GM18909 (cell line): ENCODE results near the gene IL23R.
A peak's percentile ranks its signal among the peaks of the same experiment; 100 is the strongest.

Experiments used
- ATAC-seq: cut with Tn5 transposase; IDR thresholded peaks from one replicate; pipeline ENCODE4 v1.9.1; 2021; ENCODE audit warnings: mild to moderate bottlenecking; ENCODE audit not compliant: unreplicated experiment, poor library complexity

Gene IL23R

DNA sequence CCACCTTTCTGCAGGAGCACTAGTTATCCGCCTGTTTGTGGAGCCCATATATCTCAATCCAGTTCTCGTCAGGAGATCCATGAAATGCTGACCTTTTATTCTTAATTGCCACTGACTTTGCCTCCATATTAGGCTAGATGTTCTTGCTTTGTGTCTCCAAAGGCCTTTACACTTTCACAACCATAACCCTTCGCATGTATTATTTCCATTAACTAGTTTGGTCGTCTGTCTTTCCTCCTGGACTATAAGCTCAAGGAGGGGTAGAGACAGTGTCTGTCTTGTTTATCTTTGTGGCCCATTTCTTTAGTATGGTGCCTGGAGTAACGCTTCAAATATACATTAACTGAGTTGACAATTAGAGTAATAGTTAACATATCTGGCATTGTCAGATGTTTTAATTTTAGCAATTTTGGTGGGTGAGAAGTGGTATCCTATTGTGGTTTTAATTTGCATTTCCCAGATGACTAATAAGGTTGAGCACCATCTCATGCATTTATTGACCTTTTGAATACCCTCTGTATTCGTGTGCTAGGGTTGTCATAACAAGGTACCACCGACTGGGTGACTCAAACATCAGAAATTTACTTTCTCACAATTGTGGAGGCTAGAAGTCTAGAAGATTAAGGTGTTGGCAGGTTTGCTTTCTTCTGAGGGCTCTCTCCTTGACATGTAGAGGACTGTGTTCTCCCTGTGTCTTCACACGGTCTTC is 119.7 kb downstream of the IL23R start:
- ATAC-seq = peak; percentile 94

DNA sequence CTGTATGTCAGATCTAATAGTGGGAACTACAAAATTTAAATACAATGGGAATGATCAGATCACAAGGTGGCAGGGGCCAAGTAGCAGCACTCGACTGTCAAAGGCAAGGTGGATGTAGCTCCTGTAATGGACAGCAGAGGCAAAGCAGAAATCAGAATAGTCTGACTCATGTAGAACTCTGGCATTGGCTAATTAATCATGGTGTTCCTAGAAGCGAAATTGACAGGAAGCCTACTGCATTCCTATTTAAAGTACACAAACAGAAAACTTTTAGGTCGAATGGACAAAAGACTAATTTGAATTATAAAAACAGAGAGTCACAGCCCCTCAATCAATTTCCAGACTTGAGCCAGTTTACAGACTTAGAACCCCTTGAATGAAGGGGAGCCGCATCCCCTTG is 124.0 kb downstream of the IL23R start:
- ATAC-seq = no peak

GRCh38 chr1:67294836-67295617 is 128.8 kb downstream of the IL23R start:
- ATAC-seq = no peak

GRCh38 chr1:67298762-67299161 is 132.5 kb downstream of the IL23R start:
- ATAC-seq = no peak

DNA sequence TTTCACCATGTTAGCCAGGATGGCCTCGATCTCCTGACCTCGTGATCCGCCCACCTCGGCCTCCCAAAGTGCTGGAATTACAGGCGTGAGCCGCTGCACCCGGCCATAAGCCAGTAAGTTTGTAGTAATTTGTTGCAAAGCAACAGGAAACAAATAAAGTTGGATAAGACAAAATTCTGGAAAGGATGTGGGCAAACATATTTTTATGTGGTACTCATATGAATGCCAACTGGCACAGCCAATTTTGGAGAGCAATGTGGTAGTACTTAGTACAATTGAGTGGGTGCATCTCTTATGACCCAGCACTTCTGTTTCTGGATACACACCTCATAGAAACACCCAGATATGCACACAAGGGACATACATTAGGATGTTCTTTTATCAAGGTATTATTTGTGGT is 133.0 kb downstream of the IL23R start:
- ATAC-seq = no peak

GRCh38 chr1:67300561-67300960 is 134.3 kb downstream of the IL23R start:
- ATAC-seq = no peak

DNA sequence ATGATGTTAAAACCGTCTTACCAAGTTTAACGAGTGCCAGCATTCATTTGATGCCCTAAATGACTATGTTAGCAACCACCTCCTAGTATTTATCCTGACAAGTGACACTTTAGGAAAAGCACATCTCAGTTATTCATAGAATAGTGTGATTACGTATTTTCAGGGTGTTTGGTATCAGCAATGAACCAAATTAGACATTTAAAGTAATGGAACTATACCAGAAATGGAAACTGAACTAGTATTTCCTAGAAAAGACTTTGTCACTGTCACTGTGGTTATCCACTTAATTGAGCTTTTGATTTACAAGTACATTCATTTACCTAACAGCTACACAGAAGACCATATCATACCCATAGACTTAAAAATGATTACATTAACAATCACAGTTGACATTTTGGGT is 137.8 kb downstream of the IL23R start:
- no peak for ATAC-seq

- ATAC-seq = no peak
Measured at GRCh38 chr1:67306547-67306946, 140.3 kb downstream of the IL23R start.

DNA sequence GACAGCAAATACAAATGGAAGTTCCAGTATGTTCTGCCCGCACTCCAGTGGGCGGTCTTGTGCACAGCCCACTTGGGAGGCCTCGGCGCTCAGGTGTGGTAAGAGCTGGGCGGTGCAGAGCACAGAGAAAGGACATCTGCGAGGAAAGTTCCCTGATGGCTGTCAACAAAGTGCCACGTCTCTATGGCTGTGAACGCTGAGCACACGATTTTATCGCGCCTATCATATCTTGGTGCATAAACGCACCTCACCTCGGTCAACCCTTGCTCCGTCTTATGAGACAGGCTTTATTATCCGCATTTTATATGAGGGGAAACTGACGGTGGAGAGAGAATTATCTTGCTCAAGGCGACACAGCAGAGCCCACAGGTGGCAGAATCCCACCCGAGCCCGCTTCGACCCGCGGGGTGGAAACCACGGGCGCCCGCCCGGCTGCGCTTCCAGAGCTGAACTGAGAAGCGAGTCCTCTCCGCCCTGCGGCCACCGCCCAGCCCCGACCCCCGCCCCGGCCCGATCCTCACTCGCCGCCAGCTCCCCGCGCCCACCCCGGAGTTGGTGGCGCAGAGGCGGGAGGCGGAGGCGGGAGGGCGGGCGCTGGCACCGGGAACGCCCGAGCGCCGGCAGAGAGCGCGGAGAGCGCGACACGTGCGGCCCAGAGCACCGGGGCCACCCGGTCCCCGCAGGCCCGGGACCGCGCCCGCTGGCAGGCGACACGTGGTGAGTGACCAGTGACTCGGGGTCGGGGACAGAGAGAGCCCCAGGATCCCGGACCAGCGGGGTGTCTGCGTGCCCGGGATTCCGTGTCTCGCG is 141.2 kb downstream of the IL23R start, which contains the start of gene IL12RB2:
IL12RB2 (plus strand) TSS at position 623 of the 810 bp plus-strand sequence. CDS start 12,496 bp downstream, outside the sequence.
- peak; percentile 64 for ATAC-seq

- peak; percentile 25 for ATAC-seq
Measured at GRCh38 chr1:67308136-67308535, 141.9 kb downstream of the IL23R start.
